ENCODE measurements around the gene DLGAP4.

Gene DLGAP4

GRCh38 chr20:36335206-36335870 is 29.2 kb downstream of the DLGAP4 start:
- TF ChIP-seq, protein P1, sequence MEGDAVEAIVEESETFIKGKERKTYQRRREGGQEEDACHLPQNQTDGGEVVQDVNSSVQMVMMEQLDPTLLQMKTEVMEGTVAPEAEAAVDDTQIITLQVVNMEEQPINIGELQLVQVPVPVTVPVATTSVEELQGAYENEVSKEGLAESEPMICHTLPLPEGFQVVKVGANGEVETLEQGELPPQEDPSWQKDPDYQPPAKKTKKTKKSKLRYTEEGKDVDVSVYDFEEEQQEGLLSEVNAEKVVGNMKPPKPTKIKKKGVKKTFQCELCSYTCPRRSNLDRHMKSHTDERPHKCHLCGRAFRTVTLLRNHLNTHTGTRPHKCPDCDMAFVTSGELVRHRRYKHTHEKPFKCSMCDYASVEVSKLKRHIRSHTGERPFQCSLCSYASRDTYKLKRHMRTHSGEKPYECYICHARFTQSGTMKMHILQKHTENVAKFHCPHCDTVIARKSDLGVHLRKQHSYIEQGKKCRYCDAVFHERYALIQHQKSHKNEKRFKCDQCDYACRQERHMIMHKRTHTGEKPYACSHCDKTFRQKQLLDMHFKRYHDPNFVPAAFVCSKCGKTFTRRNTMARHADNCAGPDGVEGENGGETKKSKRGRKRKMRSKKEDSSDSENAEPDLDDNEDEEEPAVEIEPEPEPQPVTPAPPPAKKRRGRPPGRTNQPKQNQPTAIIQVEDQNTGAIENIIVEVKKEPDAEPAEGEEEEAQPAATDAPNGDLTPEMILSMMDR (IDR thresholded peaks at IDR 0.05), result no peak
- no peak overlapping the region for H3K27ac ChIP-seq
- DNase-seq (ENCODE audit: low spot score), result no peak
- no peak overlapping the region for H3K4me3 ChIP-seq

GRCh38 chr20:36336204-36336603 is 30.1 kb downstream of the DLGAP4 start:
- TF ChIP-seq, protein P1 (IDR thresholded peaks at IDR 0.05), result no peak
- Histone ChIP-seq H3K27ac (no peak overlapping the region), H3K4me3 (no peak overlapping the region)
- DNase-seq (ENCODE audit: low spot score), result no peak

GRCh38 chr20:36336954-36337704 is 31.0 kb downstream of the DLGAP4 start:
- no peak for DNase-seq (ENCODE audit: low spot score)

DNA sequence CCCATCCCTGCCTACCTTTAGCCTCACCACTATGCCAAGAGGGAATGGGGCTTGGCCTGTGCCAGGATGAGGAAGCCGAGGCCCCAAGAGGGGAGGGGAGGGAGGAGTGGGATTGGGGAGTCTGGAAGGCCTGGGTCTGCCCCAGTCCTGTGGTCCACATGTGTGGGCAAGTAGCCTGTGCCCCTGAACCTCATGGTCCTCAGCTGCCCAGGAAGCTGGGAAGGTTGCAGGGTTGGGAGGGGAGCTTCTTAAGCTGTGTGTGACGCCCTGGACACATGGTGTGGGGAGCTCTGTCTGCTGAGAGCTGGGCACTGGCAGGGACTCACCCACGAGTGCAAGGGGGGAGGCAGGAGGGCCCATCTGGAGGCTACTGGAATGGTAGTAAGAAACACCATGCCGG is 31.7 kb downstream of the DLGAP4 start:
- TF ChIP-seq, protein P1 (IDR thresholded peaks at IDR 0.05), result no peak
- Histone ChIP-seq H3K4me3 (no peak overlapping the region), H3K27ac (no peak overlapping the region)
- DNase-seq (ENCODE audit: low spot score), result no peak

More at GRCh38 chr20:36336954-36337704, 31.0 kb downstream of the DLGAP4 start:
- TF ChIP-seq, protein P1 (IDR thresholded peaks at IDR 0.05), result no peak
- no peak overlapping the region for H3K27ac ChIP-seq
- H3K4me3 ChIP-seq, result no peak overlapping the region

- H3K4me3 ChIP-seq, result no peak overlapping the region
- H3K27ac ChIP-seq, result no peak overlapping the region
- TF ChIP-seq, protein P1 (IDR thresholded peaks at IDR 0.05), result no peak
- DNase-seq (ENCODE audit: low spot score), result no peak
Observed at GRCh38 chr20:36339646-36340592, 33.8 kb downstream of the DLGAP4 start.

DNA sequence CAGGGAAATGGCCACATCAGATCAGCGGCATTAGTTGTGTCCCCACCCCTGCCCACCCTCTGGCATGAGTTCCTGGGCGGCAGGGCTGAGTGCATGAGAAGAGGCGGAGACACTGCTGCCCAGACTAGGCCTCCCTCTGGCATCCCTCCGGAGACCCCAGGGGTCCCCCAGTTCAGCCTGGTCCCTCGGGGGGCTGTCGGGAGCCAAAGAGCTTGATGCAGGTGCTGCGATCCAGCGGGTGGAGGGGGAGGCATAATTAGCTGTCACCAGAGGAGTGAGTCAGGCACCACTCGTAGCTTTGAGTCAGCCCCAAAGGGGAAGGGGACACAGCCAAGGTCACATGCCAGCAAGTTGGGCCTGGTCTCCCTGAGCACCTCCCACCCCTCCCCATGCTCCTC is 34.5 kb downstream of the DLGAP4 start:
- DNase-seq (ENCODE audit: low spot score), result no peak
- H3K4me3 ChIP-seq, result no peak overlapping the region
- TF ChIP-seq, protein P1 (IDR thresholded peaks at IDR 0.05), result no peak
- H3K27ac ChIP-seq, result no peak overlapping the region
